HG03558 (cell line): ENCODE measurements around the gene EBNA1BP2.
"Not testable (repeated sequence)": the region's sequence is repeated elsewhere in the genome, so short reads cannot be mapped to it uniquely, and the experiment has no call there.

Experiments
- ATAC-seq: cut with Tn5 transposase; IDR thresholded peaks from one replicate; pipeline ENCODE4 v1.9.1; 2021; ENCODE audit warnings: moderate number of reproducible peaks; ENCODE audit not compliant: unreplicated experiment; ENCODE audit errors: extremely low read depth

Gene EBNA1BP2

GRCh38 chr1:43174873-43175272 lies 2.8 kb upstream of the EBNA1BP2 start:
- no peak for ATAC-seq

- ATAC-seq: no peak
Measured at GRCh38 chr1:43172527-43172972, 460 bp upstream of the EBNA1BP2 start.

DNA sequence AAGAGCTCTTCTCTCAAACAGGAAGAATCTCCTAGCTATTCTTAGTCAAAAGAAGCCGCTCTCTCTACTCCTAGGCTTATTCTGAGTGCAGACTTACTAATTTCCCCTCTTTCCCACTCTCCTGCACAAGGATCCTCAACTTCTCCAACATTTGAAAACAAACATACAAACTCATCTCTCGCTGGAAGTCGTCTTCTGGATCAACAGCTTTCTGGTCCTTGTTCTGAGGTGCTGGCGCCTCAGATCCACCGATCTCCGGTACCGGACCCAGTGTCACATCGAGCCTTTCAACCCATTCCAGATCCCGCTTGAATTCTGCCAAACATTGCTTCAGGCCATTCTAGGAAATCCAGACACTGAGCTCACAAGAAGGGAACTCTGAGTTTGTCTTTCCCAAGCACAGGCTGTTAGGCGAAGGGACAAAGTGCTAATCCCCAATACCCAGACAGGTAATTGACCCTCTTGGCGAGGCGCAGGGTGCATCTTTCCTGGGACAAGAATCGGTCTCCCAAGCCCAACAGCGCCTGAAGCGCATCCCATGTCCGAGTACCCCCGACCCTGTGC lies 696 bp downstream of the EBNA1BP2 start:
- ATAC-seq: no peak

DNA sequence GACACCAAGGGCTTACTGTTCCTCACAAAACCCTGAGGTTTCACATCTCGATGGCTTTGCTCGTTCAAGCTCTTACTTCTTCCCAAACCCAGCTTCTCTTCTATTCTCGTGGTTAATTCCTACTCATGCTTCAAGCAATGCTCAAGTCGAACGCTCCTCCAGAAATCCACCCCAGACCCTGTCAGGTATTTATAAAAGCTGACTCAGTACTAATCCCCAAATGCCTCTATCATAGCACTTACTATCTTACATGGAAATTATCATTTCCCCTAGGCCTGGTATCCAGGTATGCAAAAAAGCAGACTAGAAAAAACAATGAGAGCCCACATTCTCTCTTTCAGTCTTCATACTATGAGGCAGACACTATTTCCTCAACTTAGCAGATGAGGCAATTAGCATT lies 6.3 kb downstream of the EBNA1BP2 start:
- ATAC-seq: no peak

- ATAC-seq: no peak
Measured at GRCh38 chr1:43165162-43165561, 6.9 kb downstream of the EBNA1BP2 start.

- ATAC-seq: no peak
Measured at GRCh38 chr1:43156026-43156425, 16.1 kb downstream of the EBNA1BP2 start.

DNA sequence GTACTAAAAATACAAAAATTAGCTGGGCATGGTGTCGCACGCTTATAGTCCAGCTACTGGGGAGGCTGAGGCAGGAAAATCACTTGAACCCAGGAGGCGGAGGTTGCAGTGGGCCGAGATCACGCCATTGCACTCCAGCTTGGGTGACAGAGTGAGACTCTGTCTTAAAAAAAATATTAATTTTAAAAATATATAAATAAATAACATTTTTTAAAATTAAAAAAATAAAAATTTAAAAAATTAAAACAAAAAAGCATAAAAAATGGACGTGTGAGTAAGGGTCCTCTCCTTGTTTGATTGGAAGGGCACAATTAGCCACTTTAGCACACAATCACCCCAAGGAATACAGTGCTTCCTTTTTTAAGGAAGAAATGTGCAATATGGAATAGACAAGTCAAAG lies 18.6 kb downstream of the EBNA1BP2 start:
- ATAC-seq: no peak

GRCh38 chr1:43152866-43153265 lies 19.2 kb downstream of the EBNA1BP2 start:
- no peak for ATAC-seq

- no peak for ATAC-seq
Measured at GRCh38 chr1:43149889-43150288, 22.2 kb downstream of the EBNA1BP2 start.

DNA sequence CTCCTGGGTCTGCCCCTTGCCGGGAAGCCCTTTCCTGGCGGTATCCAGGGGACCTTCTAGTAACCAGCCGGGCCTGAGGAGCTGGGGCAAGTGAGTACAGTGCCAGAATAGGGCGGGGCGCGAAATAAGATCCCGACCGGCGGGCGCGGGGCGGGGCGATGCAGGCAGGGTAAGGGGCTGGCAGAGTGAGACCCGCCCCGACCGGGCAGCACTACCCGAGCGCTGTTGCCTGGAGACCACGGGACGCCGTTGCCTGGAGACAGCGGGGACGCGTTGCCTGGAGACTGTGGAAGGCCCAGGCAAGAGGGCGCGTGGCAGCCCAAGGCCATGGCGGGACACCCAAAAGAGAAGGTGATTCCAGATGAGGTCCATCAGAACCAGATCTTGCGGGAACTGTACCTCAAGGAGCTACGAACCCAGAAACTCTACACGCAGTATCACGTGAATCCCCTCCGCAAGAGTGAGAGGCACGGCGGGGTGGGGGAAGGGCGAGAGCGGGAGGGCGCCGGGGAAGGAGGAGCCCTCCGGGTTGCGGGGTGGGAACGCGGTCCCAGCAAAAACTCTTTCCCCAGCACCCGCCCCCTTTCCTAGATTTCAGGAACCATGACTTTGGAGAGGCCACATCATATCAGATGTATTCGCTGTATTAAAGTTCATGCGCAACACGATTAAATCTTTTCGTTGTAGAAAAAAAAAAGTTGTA lies 24.3 kb downstream of the EBNA1BP2 start:
- ATAC-seq: no peak

- no peak for ATAC-seq
Measured at GRCh38 chr1:43144237-43144636, 27.9 kb downstream of the EBNA1BP2 start.

DNA sequence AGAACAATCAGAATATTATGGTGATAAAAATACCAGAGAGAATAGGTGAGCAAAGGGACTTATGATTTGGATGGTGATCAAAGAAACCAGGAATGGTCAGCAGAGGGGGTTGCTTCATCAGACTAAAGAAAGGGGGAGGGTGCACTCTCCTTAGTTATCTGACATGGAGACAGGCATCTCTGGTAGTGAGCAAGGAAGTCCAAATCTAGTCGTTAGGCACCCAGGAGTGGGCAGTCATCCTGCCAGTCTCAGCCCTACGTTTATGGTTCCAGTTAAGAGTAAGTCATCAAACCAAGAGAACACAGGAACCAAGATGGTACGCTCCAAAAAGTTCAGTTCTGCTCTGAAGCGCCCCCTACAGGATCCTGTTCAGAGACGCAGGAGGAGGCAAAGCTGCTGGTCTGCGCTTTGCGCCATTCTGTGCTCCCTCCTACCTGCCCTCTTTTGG lies 28.6 kb downstream of the EBNA1BP2 start:
- ATAC-seq: no peak

- no peak for ATAC-seq
Measured at GRCh38 chr1:43140583-43140982, 31.5 kb downstream of the EBNA1BP2 start.

DNA sequence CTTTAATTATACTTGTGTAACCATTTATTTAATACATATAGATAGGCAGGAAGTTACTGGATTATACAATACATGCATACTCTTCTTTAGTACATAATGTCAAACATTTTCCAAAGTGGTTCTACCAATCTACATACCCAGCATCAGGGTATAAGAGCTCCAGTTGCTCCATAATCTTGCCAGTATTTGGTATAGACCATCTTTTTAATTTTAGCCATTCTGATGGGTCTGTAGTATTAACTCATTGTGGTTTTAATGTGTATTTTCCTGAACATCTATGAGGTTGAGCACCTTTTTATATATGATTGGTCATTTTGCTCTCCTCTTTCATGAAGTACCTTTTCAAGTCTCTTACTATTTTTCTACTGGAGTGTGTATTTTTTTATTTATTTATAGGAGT lies 32.1 kb downstream of the EBNA1BP2 start:
- no peak for ATAC-seq

- not testable (repeated sequence) for ATAC-seq
Measured at GRCh38 chr1:43139295-43139694, 32.8 kb downstream of the EBNA1BP2 start.

GRCh38 chr1:43137445-43138052 lies 34.5 kb downstream of the EBNA1BP2 start:
- no peak for ATAC-seq

DNA sequence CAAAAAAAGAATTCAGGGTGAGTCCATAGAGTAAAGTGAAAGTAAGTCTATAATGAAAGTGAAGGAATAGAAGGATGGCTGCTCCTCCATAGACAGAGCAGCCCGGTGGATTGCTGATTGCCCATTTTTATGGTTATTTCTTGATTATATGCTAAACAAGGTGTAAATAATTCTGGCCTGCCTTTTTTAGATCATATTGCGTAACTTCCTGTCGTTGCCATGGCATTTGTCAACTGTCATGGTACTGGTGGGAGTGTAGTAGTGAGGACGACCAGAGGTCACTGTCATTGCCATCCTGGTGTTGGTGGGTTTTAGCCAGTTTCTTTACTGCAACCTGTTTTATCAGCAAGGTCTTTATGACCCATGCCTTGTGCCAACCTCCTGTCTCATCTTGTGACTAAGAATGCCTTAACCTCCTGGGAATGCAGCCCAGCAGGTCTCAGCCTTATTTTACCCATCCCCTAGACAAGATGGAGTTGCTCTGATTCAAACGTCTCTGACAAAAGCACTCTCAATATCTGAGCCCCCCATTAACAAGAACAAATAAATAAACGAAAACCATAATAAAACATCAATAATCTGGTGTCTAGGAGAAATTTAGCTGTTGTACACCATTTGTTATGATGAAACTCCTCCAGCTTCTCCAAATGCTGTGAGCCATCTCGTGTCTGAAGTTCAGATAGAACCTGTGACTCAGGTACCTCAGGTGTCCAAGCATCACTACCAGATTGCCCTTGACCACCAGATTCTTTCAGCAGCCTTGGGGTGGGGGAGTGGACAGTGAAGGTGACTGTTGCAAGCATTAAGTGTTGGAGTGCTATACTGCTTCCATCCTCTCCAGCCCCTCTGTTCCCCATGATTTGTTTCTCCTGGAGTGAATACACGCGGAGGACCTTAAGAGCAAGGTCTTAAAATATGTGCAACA lies 36.0 kb downstream of the EBNA1BP2 start:
- ATAC-seq: no peak

GRCh38 chr1:43134640-43135039 lies 37.5 kb downstream of the EBNA1BP2 start:
- ATAC-seq: no peak

GRCh38 chr1:43134068-43134467 lies 38.0 kb downstream of the EBNA1BP2 start:
- ATAC-seq: no peak

GRCh38 chr1:43129426-43129825 lies 42.7 kb downstream of the EBNA1BP2 start:
- no peak for ATAC-seq

GRCh38 chr1:43128816-43129215 lies 43.3 kb downstream of the EBNA1BP2 start:
- no peak for ATAC-seq
